ENCODE results near the gene SMPD2.

The SMPD2 gene

DNA sequence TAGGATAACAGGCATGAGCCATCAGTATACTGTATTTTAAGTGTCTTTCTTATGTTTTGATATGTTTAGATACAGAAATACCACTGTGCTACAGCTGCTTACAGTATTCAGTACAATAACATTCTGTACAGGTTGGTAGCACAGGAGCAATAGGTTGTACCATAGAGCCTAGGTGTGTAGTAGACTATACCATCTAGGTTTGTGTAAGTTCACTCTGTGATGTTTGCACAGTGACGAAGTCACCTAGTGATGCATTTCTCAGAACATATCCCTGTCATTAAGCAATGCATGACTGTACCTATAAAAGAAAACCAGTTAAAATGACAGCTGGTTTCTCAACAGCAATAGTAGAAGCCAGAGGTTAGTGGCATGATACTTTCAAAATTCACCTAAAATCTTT, 45.5 kb downstream of the SMPD2 start:
- no peak for DNase-seq

DNA sequence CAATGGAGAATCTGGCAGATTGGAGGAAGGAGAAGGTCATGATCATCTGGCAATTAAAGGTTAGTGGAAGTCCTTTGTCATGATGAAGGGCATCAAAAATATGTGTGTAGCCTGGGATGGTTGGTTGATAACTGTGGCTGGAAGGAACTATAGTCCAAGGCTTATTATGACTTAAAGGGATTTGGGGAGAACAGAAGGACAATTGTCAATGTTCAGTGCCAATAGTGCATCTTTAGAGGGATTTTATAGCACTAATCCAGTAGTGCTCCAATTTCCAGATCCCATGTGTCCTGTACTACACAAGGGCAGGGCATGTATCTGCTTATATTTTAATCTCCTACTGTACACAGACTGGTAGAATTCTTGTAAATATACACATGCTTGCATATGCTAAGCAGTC, 47.5 kb downstream of the SMPD2 start:
- no peak for DNase-seq

DNA sequence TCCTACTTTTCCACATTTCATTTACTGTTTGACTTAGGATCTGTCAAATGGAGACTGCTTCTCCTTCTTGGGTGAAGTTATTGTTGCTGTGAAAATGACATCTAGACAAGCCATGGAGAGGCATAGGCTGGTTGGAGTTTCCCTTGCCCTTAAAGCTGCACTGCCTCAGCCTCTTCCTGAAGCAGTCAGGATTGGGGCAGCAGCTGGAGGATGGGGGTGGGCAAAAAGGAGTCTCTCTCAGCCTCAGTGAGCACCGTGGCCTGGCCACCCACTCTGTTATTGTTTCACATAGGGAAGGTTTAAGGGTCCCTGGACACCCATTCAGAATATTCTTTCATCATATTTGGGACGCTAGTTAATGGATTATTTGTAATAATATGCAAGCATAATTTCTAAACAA, 50.2 kb downstream of the SMPD2 start:
- peak; percentile 74 for DNase-seq

DNA sequence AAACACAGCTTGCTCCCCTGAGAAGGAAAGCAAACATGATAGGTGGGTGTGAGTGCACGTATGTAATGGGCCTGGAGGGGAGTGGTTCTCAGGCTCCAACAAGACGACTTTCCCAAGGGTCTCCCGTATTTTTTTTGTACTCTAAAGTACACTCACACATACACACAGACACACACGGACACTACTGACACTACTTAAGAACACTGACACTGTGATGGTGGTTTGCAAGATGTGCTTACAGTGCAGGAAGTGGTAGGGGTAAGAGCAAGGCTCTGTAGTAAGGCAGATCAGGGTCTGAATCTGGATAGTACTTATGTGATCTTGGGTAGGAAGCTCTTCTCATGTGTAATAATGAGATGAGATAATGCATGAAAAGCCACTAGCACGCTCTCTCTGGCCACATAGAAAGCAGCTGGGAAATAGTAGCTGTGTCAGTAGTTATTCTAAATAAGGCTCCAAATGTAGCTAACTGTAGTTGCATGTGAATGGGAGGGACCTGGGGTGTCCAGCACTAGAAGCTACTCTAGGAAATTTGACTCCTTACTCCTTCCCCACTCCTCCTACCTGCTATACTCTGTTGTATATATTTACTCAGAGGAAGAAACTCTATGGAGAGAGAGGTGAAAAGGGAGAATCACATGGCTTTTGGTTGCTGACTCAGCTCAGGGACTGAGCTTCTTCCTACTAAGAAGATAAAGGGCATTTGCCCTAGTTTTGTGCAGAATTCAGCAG, 50.8 kb downstream of the SMPD2 start:
- DNase-seq: peak; percentile 74
